Measurements from ENCODE around the gene SLC35A4.

Gene SLC35A4, protein sequence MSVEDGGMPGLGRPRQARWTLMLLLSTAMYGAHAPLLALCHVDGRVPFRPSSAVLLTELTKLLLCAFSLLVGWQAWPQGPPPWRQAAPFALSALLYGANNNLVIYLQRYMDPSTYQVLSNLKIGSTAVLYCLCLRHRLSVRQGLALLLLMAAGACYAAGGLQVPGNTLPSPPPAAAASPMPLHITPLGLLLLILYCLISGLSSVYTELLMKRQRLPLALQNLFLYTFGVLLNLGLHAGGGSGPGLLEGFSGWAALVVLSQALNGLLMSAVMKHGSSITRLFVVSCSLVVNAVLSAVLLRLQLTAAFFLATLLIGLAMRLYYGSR

DNA sequence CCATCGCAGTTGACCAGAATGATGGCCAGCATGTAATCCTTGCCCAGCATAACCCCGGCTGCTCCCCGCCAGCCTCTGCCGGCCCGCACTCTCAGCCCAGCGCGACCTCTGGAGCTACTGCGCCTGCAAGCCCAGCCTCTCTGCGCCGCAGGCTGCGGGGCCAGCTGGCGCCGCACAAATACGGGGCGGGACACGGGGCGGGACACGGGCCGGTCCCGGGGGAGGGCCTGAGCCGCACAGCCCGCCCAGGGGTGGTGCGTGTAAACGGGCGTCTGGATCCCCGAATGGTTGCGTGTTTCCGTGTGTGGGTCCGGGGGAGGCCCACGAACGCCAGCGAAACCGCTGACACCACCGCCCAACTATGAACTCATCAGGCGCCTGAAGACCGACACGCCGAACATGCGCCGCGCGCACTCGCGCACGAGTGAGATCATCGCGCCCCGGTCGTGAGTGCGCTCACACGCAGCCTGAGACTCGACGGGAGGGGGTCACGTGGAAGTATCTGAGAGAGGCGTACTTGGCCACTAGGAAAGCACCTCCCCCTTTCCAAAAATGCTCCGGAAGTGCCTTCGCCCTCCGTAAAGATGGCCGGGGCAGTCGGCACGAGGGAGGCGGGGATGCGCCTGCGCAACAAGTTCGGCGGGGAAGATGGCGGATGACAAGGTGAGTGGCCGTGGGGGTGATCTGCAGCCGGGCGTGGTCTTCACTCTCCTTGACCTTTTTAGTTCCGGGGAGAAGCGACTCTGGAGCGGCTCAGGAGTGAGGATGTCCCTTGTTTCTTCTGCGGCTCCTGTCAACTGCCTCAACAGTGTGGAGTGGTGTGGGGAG lies at the start of gene SLC35A4, which contains the start of gene APBB3:
Gene SLC35A4 (plus strand): TSS at position 633 of the 828 bp plus-strand sequence. CDS start 2,342 bp downstream, outside the sequence.
Gene APBB3 (minus strand): TSS at position 403 of the 828 bp plus-strand sequence. CDS start 353 bp downstream, at position 50.
- peak; percentile 75 to 90 (median 86) for DNase-seq (ENCODE audit: low read depth in 2 of 3, low spot score in 2 of 3)

DNA sequence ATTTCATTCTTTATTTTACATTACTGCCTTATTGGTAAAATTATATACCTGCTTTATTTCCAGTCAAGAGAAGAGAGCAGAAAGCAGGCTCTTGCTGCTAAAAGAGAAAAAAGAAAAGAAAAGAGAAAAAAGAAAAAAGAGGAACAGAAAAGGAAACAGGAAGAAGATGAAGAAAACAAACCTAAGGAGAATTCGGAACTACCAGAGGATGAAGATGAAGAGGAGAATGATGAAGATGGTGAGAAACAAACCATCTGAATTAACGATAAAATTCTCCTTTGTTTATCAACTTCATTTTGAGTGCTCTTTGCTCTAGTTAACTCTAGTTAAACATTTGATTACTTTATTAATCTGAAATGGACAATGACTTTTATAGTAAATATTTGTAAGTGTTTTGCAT lies 40.6 kb upstream of the SLC35A4 start:
- no peak for DNase-seq (ENCODE audit: low read depth in 2 of 3, low spot score in 2 of 3)

DNA sequence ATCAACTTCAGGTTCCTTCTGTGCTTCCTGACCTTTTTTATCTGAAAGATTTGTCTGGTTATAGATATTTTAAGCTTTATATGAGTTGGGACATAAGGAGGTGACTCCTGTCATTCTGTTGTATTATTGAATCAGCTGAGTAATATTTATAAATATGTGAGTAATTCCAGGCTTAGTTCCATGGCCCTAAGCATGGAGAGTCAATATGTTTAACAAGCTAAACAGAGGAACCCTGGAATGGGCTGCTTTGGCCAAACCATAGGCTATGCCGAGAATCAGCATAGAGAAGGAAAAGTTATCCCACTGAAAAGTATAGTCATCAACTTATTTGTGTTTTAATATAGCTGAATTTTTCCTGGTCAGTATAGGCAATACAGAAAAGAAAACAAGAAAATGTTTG lies 24.4 kb upstream of the SLC35A4 start:
- DNase-seq (ENCODE audit: low read depth in 2 of 3, low spot score in 2 of 3), result no peak

DNA sequence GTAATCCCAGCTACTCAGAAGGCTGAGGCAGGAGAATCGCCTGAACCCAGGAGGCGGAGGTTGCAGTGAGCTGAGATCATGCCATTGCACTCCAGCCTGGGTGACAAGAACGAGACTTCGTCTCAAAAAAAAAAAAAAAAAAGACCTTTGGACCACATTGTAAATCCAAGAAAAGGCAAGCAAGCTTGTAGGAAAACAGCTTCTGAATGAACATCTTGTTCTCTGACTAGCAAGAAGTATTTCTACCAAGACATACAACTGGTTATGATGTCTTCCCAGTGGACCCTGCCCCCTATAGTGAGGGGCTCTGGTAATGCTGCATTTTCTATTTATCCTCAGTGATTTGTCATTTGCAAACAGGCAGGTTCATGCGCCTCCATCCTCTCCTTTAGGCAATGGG lies 21.7 kb upstream of the SLC35A4 start:
- DNase-seq (ENCODE audit: low read depth in 2 of 3, low spot score in 2 of 3), result no peak

DNA sequence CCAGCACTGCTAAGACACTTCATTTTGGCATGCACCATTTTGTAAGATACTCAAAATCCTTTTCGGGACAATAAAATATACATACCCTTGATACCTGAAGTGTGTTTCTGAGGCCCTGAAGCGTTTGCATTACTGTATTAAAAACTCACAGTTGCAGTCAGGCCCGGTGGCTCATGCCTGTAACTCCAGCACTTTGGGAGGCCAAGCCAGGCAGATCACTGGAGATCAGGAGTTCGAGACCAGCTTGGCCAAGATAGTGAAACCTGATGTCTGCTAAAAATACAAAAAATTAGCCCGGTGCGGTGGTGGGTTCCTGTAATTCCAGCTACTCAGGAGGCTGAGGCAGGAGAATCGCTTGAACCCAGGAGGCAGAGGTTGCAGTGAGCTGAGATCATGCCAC lies 19.6 kb upstream of the SLC35A4 start:
- no peak for DNase-seq (ENCODE audit: low read depth in 2 of 3, low spot score in 2 of 3)

DNA sequence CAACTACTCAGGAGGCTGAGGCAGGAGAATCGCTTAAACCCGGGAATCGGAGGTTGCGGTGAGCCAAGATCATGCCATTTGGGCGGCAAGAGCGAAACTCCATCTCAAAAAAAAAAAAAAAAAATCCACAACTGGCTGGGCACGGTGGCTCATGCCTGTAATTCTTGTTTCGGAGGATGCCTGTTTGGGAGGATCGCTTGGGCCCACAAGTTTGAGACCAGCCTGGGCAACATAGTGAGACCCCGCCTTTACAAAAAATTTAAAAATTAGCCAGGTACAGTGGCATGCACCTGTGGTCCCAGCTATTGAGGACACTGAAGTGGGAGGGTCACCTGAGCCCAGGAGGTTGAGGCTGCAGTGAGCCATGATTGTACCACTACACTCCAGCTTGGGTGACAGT lies 19.0 kb upstream of the SLC35A4 start:
- no peak for DNase-seq (ENCODE audit: low read depth in 2 of 3, low spot score in 2 of 3)

DNA sequence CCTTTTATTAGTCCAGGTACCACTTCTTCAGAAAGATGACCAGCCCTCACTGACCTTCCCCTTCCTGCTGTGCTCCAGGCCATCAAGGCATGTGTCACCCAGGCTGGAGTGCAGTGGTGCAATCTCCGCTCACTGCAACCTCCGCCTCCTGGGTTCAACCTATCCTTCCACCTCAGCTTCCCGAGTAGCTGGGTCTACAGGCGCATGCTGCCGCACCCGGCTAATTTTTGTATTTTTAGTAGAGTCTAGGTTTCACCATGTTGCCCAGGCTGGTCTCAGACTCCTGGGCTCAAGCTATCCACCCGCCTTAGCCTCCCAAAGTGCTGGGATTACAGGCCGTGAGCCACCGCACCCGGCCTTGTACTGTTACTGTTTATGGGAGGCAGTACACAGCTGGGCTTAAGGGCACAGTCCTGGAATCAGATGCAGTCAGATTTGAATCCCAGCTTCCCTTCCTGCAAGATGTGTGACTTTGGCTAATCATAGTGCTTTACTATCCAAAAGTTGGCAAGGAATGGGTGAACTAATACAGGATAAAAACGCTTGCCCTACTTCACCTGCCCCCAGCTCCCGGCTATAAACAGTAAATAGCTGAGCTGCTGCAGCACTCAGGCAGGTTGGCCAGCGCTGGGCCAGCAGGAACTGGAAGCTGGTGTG lies 17.6 kb upstream of the SLC35A4 start:
- DNase-seq (ENCODE audit: low read depth in 2 of 3, low spot score in 2 of 3), result no peak

DNA sequence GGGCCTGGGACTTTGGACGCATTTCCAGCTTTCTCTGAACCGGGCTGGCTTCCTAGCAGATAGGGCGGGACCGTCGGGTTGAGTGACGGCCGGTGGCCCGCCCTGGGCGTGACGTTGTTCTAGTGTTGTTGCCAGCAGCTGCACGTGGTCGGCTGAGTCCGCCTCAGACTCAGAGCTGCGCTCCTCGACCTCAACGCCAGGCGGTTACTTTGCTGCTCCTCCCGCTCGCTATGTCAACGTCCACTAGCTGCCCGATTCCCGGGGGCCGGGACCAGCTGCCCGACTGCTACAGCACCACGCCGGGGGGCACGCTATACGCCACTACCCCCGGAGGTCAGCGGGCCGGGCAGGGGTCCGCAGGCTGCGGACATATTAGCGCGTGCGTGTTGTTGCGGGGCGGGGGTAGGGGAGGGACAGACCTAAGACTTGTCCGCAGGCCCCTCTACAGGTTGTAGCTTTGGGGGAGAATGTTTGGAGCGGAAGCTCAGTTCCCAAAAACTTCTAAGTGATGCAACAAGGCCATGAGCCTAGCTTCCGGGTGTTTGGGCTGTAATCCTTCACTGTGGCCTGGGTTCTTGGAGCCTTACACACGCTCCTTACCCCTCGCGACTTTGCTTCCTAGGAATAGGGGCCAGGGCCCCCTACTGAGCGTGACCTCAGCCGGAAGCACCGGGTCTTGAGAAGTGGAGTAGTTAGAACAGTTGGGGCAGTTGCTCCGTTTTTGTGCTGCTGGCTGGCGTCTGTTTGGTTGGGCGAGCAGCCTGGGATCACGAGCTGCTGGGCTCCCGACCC lies 16.9 kb upstream of the SLC35A4 start, which contains the start of gene EIF4EBP3:
Gene EIF4EBP3 (plus strand): TSS at position 155 of the 792 bp plus-strand sequence. CDS start 76 bp downstream, at position 231.
- DNase-seq (ENCODE audit: low read depth in 2 of 3, low spot score in 2 of 3), result peak; percentile 51 to 77 (median 67)

DNA sequence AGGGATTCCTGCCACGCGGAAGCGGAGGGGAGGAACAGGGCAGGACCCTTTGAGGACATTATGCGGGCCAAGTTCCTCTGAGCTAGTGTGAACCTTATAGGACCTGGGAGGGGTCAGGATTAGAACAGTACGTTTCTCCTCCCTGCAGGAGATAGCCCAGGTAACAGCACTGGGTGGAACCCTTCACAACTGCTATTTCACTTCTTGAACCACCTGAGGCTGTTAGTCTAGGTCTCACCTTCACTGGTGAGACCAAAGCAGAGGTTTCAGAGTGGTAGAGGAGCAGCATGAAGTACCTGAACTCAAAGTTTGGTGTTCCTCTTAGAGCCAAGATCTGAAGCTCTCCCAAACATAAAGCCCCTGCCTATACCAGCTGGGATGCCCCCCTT lies 16.3 kb upstream of the SLC35A4 start:
- DNase-seq (ENCODE audit: low read depth in 2 of 3, low spot score in 2 of 3), result no peak

DNA sequence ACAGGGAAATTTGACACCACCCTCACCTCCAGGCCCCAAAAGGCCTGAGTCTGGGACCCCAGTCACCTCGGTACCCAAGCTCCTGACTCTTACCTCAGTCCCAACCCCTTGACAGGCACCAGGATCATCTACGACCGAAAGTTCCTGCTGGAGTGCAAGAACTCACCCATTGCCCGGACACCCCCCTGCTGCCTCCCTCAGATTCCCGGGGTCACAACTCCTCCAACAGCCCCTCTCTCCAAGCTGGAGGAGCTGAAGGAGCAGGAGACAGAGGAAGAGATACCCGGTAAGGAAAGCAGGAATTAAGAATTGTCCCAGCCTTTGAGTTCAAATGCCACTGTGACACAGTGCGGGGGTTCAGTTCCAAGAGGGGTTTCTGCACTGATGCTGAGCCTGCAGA lies 15.8 kb upstream of the SLC35A4 start:
- DNase-seq (ENCODE audit: low read depth in 2 of 3, low spot score in 2 of 3), result no peak

DNA sequence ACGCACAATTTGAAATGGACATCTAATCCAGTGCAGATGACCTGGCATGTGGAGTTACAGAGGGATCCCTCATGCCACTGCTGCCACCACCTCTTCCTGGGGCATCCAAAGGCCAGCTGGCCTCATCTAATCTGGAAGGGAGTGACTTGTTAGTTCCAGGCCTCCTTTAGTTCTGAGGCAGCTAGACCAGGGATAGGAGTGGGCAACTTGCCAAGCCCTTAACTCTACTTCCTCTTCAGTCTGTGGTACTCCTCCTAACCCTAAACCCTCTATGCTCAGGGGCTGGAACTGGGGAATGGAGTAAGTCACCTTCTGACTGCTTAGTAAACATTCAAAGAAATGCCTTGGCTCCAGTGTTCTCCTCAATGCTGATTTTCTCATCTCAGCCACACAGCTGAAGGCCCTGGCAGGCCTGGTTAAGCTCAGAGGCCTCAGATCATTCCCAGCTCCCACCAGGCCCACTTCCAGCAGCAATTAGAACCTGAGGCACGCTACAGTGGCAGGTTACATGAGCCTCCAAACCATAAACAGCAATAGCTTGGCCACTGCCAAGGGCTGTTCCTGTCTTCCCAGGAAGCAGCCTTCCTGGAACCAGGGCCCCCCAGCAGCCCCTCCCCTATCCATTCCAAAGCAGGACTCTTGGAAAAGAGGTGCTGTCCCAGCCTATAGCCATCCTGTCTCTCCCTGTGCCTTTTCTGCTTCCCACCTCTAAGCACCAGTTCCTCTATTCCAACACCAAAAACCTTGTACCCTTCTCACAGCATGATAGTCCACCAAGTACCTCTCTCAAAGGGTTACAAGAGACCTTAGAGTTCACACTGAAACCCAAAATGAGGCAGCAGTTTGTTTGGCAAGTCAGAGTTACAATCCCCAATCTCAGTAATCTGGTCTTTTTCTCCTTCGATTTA lies 15.1 kb upstream of the SLC35A4 start:
- no peak for DNase-seq (ENCODE audit: low read depth in 2 of 3, low spot score in 2 of 3)

DNA sequence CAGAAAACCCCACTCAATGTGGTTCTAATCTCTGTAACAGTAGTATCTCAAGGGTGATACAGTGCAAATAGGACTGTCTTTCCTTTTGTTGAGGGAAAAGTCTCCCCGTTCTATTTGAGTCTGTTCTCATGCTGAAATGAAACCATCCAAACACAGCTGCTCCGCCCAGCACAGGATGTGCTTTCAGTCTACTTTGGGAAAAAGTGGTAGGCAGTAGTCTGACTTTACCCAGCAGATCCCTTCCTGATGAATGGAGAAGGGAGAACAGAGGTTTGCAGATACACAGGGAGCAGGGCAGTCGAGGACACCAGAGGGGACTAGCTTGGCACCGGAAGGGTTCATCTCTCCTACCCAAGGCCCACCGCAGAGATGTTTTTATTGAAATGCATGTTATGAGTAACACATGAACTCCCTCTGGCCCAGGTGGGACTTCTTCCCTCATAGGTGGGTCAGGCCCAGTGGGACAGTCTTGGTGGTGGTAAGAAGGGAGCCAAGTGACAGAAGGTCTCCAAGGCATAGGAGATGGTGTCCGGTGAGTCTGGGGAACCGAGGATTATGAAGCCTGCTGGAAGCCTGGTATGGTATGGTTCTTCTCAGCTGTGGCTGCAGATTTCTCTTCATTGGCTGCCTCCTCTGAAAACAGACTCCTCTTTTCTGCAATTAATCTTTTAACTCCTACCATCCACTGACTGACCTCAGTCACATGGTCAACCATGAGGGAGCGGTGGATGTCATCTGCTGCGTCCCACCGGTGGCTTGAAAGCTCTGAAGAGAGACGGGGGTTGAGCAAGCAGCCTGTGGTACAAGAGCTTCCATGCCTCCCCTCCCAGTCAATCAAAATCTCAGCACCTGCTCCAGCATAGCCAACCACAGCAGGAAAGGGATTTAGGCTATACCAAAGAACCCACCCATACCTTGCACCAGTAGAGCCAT lies 14.2 kb upstream of the SLC35A4 start:
- DNase-seq (ENCODE audit: low read depth in 2 of 3, low spot score in 2 of 3), result no peak

DNA sequence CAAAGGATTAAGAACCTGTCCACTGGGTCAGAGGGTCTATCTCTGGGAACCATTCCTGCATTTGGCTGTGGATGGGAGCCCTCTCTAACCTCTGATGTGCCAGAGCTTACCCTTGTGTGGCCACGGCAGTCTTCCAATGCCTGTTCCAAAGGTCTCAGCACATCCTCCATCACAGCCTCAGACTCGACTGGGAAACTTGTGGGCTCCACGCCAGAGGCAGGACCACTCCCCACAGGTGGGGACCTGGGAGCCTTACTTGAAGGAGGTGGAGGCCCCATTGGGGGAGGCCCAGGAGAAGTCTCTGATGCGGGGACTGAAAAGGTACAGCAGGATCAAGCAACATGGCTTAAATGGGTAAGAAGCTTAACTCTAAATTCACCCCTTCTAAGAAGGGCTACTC lies 12.8 kb upstream of the SLC35A4 start:
- no peak for DNase-seq (ENCODE audit: low read depth in 2 of 3, low spot score in 2 of 3)

DNA sequence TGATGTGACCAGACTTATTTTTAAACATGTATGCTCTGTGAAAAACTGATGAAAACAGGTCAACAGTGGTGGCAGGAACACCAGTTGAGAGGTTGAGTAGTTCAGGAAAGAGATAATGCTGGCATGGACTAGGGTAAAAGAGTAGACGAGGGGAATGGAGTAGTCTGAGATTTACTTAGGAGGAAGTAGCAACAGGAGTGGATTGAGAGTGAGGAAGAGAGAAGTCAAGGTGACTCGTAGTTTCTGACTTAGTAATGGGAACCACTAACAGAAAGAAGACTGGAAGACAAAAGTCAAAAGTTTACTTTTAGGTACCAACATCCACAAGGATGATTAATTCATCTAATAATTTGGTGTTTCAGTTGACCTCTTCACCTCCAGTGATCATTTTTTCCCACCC lies 11.0 kb upstream of the SLC35A4 start:
- DNase-seq (ENCODE audit: low read depth in 2 of 3, low spot score in 2 of 3), result no peak

DNA sequence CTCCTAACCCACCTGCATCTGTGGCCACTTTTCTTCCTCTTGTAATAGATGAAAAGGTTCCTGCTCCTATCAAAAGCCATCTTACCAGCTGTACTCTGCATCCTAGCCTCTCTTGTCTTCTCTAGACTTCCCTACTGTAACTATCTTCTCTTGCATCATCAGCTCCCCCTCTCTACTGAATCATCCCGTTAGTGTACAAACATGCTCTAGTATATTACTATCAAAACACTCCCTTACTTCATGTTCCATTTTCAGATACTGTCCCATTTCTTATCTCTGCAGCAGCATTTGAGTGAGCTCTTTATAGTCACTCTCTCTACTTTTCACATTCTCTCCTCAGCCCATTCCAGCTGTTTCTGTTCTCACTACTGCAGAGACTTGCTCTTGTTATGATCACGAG lies 10.2 kb upstream of the SLC35A4 start:
- no peak for DNase-seq (ENCODE audit: low read depth in 2 of 3, low spot score in 2 of 3)

DNA sequence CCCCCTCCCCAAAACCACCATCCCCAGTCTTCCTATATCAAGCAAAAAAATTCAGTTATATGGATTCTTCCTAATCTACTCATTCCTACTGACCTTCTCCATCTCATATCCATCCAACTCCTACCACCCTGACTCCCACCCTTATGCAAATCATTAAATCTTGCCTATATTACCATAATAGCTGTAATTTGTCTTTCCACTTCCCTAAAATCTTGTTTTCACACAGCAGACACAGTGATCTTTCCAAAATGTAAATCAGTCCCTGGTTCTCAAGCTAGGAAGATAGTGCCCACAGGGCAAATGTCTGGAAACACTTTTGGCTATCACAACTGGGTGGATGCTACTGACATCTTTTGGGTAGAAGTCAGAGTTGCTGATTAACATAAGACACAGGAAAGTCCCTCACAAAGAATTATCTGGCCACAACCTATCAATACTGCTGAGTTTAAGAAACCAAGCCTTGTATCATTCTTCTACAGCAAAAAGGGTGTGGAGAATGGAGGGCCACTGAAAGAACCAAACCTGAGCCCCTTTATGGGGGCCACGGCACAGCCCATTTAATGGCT lies 8.8 kb upstream of the SLC35A4 start:
- DNase-seq (ENCODE audit: low read depth in 2 of 3, low spot score in 2 of 3), result no peak

DNA sequence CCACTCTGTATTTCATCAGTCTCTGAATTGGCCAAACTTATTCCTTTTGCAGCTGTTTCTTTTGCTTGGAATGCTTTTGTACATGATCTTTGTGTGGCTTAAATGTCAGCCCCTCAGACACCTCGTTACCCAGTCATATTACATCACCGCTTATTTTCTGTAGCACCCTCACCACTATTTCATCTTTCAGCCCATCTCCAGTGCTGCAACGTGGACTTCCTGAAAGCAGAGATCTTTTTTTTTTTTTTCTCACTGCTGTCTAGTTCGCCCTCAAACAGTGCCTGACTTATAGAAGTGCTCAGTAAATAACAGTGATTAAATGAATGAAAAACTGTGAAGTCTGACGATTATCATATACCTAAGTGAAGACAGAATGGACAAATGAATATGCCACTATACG lies 8.2 kb upstream of the SLC35A4 start:
- no peak for DNase-seq (ENCODE audit: low read depth in 2 of 3, low spot score in 2 of 3)

DNA sequence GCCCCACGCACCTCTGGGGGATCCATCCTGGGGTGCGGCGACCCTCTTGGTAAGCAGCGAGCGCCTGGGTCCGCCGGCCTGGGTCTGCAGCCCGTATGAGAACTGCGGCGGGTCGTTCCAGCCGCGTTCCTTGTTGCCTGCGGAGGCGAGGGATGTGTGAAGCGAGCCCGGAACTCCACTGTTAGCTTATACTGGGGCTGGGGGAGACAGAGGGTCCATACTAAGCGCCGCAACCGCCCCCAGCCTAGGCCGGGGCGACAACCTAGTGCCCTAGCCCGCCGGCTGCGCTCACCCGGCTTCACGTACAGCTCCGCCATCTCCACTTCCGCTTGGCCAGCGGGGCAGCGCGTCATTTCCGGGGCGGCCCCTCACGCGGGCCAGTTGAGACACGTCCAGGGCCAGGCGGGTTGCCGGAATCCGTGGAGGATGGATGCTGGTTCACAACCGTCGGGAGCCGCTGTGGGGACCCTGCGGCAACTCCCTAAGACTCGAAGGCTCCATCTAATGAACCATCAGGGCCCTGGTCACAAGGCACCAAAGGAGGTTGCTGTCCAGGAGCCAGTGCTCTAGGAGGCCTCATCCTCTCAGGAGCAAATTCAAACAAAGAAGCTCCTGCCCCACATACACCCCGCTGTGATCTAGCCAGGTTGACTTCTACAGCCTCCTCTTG lies 7.4 kb upstream of the SLC35A4 start, which contains the start of gene SRA1:
Gene SRA1 (minus strand): TSS at position 338 of the 670 bp plus-strand sequence. CDS start 21 bp downstream, at position 317.
- DNase-seq (ENCODE audit: low read depth in 2 of 3, low spot score in 2 of 3), result peak; percentile 77 to 82 (median 79)
